ENCODE data around the gene NR1I3.

- TF ChIP-seq, protein P1, sequence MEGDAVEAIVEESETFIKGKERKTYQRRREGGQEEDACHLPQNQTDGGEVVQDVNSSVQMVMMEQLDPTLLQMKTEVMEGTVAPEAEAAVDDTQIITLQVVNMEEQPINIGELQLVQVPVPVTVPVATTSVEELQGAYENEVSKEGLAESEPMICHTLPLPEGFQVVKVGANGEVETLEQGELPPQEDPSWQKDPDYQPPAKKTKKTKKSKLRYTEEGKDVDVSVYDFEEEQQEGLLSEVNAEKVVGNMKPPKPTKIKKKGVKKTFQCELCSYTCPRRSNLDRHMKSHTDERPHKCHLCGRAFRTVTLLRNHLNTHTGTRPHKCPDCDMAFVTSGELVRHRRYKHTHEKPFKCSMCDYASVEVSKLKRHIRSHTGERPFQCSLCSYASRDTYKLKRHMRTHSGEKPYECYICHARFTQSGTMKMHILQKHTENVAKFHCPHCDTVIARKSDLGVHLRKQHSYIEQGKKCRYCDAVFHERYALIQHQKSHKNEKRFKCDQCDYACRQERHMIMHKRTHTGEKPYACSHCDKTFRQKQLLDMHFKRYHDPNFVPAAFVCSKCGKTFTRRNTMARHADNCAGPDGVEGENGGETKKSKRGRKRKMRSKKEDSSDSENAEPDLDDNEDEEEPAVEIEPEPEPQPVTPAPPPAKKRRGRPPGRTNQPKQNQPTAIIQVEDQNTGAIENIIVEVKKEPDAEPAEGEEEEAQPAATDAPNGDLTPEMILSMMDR (IDR thresholded peaks at IDR 0.05) = no peak
- no peak for TF ChIP-seq EP300 (IDR thresholded peaks at IDR 0.05)
- TF ChIP-seq POLR2AphosphoS5 (IDR thresholded peaks at IDR 0.05) = no peak
- no peak for TF ChIP-seq POLR2A (IDR thresholded peaks at IDR 0.05)
These were observed 11.7 kb downstream of the NR1I3 start for GRCh38 chr1:161226320-161226711.

Measured in gastroesophageal sphincter (tissue), 3 donors.